ENCODE measurements around the gene XCR1. TPM values are rescaled to one million over a fixed set of nuclear protein-coding genes. Genes with fewer than 3 reads are reported as not detected.

XCR1 gene
- total and polyA plus RNA-seq, 2 of the 8 experiments (the other 6 are each of a cell fraction or from before 2014, with no cell fraction given) = 0.53 TPM; not detected in 1

GRCh38 chr3:46062679-46063078 is 35.4 kb upstream of the XCR1 start:
- Histone ChIP-seq H3K4ac (replicated peaks; ENCODE audit: insufficient read length, low read depth, low read length) (no peak overlapping the region), H4K5ac (ENCODE audit: insufficient read length, low read depth, low read length) (no peak overlapping the region), H4K91ac (replicated peaks; ENCODE audit: insufficient read length, low read length) (no peak overlapping the region), H2BK20ac (ENCODE audit: low read length) (no peak overlapping the region), H3K79me2 (ENCODE audit: control insufficient read depth in 1 of 2, insufficient read depth in 2 of 2, low read length in 2 of 2) (no peaks in the 10 kb centered on the region), H3K23me2 (ENCODE audit: low read depth, low read length) (no peaks in the 10 kb centered on the region), H3K9me3 (ENCODE audit: insufficient read depth in 2 of 2, low read depth in 1 of 2, low read length in 1 of 2) (no peaks in the 10 kb centered on the region), H3K56ac (replicated peaks; ENCODE audit: insufficient read length, low read depth, low read length) (no peak overlapping the region), H3K27ac (ENCODE audit: low read depth, low read length) (no peak overlapping the region), H3K4me3 (ENCODE audit: extremely low read depth in 1 of 4, insufficient read depth in 2 of 4, low read depth in 3 of 4, low read length in 4 of 4) (no peak overlapping the region), H2AK5ac (ENCODE audit: low read depth, low read length) (no peak overlapping the region), H3K79me1 (ENCODE audit: low read depth, low read length) (no peaks in the 10 kb centered on the region), H3K4me2 (ENCODE audit: insufficient read depth in 1 of 2, low read depth in 2 of 2, low read length in 2 of 2) (no peak overlapping the region), H4K8ac (ENCODE audit: extremely low read depth, insufficient read depth, low read length) (no peak overlapping the region), H2BK5ac (ENCODE audit: low read depth, low read length) (no peak overlapping the region), H2BK12ac (ENCODE audit: low read depth, low read length) (no peak overlapping the region), H3K18ac (ENCODE audit: extremely low read depth, low read length) (no peak overlapping the region), H3K27me3 (replicated peaks in 1 of 4; ENCODE audit: control insufficient read depth in 3 of 4, extremely low read depth in 1 of 4, insufficient read depth in 3 of 4, low read length in 3 of 4) (no peaks in the 10 kb centered on the region), H2BK15ac (ENCODE audit: low read length) (no peak overlapping the region), H3K14ac (ENCODE audit: insufficient read length) (no peak overlapping the region), H3K23ac (ENCODE audit: insufficient read length) (no peak overlapping the region), H3K36me3 (ENCODE audit: control insufficient read depth in 2 of 4, insufficient read depth in 4 of 4, low read length in 3 of 4) (no peaks in the 10 kb centered on the region), H2AFZ (ENCODE audit: low read length) (no peak overlapping the region), H3K9ac (replicated peaks in 1 of 4; ENCODE audit: extremely low read depth in 1 of 4, low read depth in 3 of 4, low read length in 3 of 4) (no peak overlapping the region), H2BK120ac (replicated peaks; ENCODE audit: low read depth, low read length) (no peak overlapping the region), H3K4me1 (replicated peaks in 1 of 4; ENCODE audit: control insufficient read depth in 3 of 4, insufficient read depth in 4 of 4, low read length in 3 of 4) (no peaks in the 10 kb centered on the region), H4K20me1 (replicated peaks in 1 of 2; ENCODE audit: control insufficient read depth in 1 of 2, insufficient read depth in 2 of 2, low read length in 2 of 2) (no peaks in the 10 kb centered on the region)
- ChIA-PET POLR2A (ENCODE audit: partially characterized antibody) (no interaction called here), CTCF (ENCODE audit: partially characterized antibody) (interaction anchor here (0.6 to 1.6 kb wide), 6 partner anchors 9 to 294 kb away, joined by 3 to 7 read pairs (median 5); no protein-coding TSS in a partner anchor)
- FAIRE-seq (no peak), DNase-seq (ENCODE audit: low read depth in 1 of 2, low spot score in 2 of 2) (no peak)
- 63% methylated on average over 2 of the region's 2 CpGs; no CpG with 5 or more reads in 1 of the 2 experiments for WGBS, 2 experiments (ENCODE audit: extremely low coverage in 1 of 2, insufficient coverage in 1 of 2, insufficient read length in 1 of 2, insufficient replicate concordance in 2 of 2, low coverage in 1 of 2, low lambda C conversion rate in 2 of 2, missing lambda C conversion rate in 1 of 2)
- TF ChIP-seq RAD21 (IDR thresholded peaks at IDR 0.05 in 1 of 2, conservative IDR thresholded peaks at IDR 0.05 in 1 of 2; ENCODE audit: low read depth in 2 of 2, low read length in 2 of 2) (no peak), USF2 (IDR thresholded peaks at IDR 0.05; ENCODE audit: low read length) (no peak), CBX8 (IDR thresholded peaks at IDR 0.05; ENCODE audit: borderline replicate concordance, low read depth, low read length) (no peak), CHD1 (IDR thresholded peaks at IDR 0.05; ENCODE audit: low read depth, low read length) (no peak), MAFK (IDR thresholded peaks at IDR 0.05; ENCODE audit: low read depth, low read length) (no peak), CHD2 (IDR thresholded peaks at IDR 0.05; ENCODE audit: low read length) (no peak), TEAD4 (IDR thresholded peaks at IDR 0.05; ENCODE audit: low read depth, low read length) (no peak), NANOG (IDR thresholded peaks at IDR 0.05; ENCODE audit: insufficient read depth, low read depth, low read length, poor library complexity, severe bottlenecking) (no peak), PHF8 (conservative IDR thresholded peaks at IDR 0.05; ENCODE audit: low read depth, low read length) (no peak), CREB1 (IDR thresholded peaks at IDR 0.05) (no peak), GTF2F1 (IDR thresholded peaks at IDR 0.05; ENCODE audit: borderline replicate concordance, low read depth, low read length) (no peak), POLR2A (IDR thresholded peaks at IDR 0.05; ENCODE audit: control extremely low read depth in 1 of 2, low read depth in 2 of 2, low read length in 2 of 2) (no peak), SUZ12 (IDR thresholded peaks at IDR 0.05; ENCODE audit: low read length) (no peak), KDM1A (IDR thresholded peaks at IDR 0.05; ENCODE audit: borderline replicate concordance, low read length) (no peak)

Measured in H1 (cell line).